ENCODE results near the gene RASIP1. TPM values are rescaled to one million over a fixed set of nuclear protein-coding genes. Genes with fewer than 3 reads are reported as not detected.
A peak's percentile ranks its signal among the peaks of the same experiment; 100 is the strongest.

The RASIP1 gene
- total RNA-seq, 2 donors from 2014 or later: 0.19 to 0.67 TPM

GRCh38 chr19:48749571-48750198 lies 9.3 kb upstream of the RASIP1 start:
- Mint-ChIP-seq H3K27ac (no peak overlapping the region), H3K9me3 (no peaks in the 10 kb centered on the region), H3K36me3 (ENCODE audit: low read depth) (no peaks in the 10 kb centered on the region), H3K4me1 (peaks cover 14% of the 10 kb centered on the region), H3K4me3 (no peak overlapping the region), H3K27me3 (peaks cover 15% of the 10 kb centered on the region)
- no peak for ATAC-seq (replicated peaks)

- peak within 1 kb of the TSS; percentile 50 for H3K27ac Mint-ChIP-seq
- H3K4me1 Mint-ChIP-seq: peaks cover 6% of the 10 kb centered on the region
- peak; percentile 87 for ATAC-seq (replicated peaks)
- H3K27me3 Mint-ChIP-seq: peaks cover 5% of the 10 kb centered on the region
- no peaks in the 10 kb centered on the region for H3K9me3 Mint-ChIP-seq
- peak within 1 kb of the TSS; percentile 57 for H3K4me3 Mint-ChIP-seq
- no peaks in the 10 kb centered on the region for H3K36me3 Mint-ChIP-seq (ENCODE audit: low read depth)
Measured at GRCh38 chr19:48746738-48747575, 6.5 kb upstream of the RASIP1 start, which contains the start of gene IZUMO1. Gene IZUMO1, minus strand, starts transcription at chr19:48746909. Its CDS starts 1,050 bp downstream, at chr19:48745859.

GRCh38 chr19:48746110-48746509 lies 5.7 kb upstream of the RASIP1 start:
- peaks cover 6% of the 10 kb centered on the region for H3K4me1 Mint-ChIP-seq
- H3K27me3 Mint-ChIP-seq: peaks cover 5% of the 10 kb centered on the region
- H3K27ac Mint-ChIP-seq: no peak overlapping the region
- ATAC-seq (replicated peaks): no peak
- H3K36me3 Mint-ChIP-seq (ENCODE audit: low read depth): no peaks in the 10 kb centered on the region
- peak overlapping the region; percentile 57 for H3K4me3 Mint-ChIP-seq
- H3K9me3 Mint-ChIP-seq: no peaks in the 10 kb centered on the region

GRCh38 chr19:48745208-48745995 lies 5.0 kb upstream of the RASIP1 start:
- no peaks in the 10 kb centered on the region for H3K9me3 Mint-ChIP-seq
- no peaks in the 10 kb centered on the region for H3K36me3 Mint-ChIP-seq (ENCODE audit: low read depth)
- peak; percentile 68 for ATAC-seq (replicated peaks)
- H3K27me3 Mint-ChIP-seq: peaks cover 5% of the 10 kb centered on the region
- H3K4me1 Mint-ChIP-seq: peaks cover 6% of the 10 kb centered on the region
- no peak overlapping the region for H3K27ac Mint-ChIP-seq
- H3K4me3 Mint-ChIP-seq: peak overlapping the region; percentile 57

- H3K4me1 Mint-ChIP-seq: peaks cover 10% of the 10 kb centered on the region
- no peak overlapping the region for H3K27ac Mint-ChIP-seq
- H3K9me3 Mint-ChIP-seq: no peaks in the 10 kb centered on the region
- H3K4me3 Mint-ChIP-seq: no peak overlapping the region
- H3K36me3 Mint-ChIP-seq (ENCODE audit: low read depth): no peaks in the 10 kb centered on the region
- ATAC-seq (replicated peaks): no peak
- H3K27me3 Mint-ChIP-seq: peaks cover 5% of the 10 kb centered on the region
Measured at GRCh38 chr19:48742096-48742495, 1.7 kb upstream of the RASIP1 start.

- peaks cover 4% of the 10 kb centered on the region for H3K27me3 Mint-ChIP-seq
- no peak overlapping the region for H3K27ac Mint-ChIP-seq
- no peak overlapping the region for H3K4me3 Mint-ChIP-seq
- peaks cover 9% of the 10 kb centered on the region for H3K4me1 Mint-ChIP-seq
- no peak for ATAC-seq (replicated peaks)
- no peaks in the 10 kb centered on the region for H3K36me3 Mint-ChIP-seq (ENCODE audit: low read depth)
- no peaks in the 10 kb centered on the region for H3K9me3 Mint-ChIP-seq
Measured at GRCh38 chr19:48741129-48741999, 954 bp upstream of the RASIP1 start.

GRCh38 chr19:48739404-48740163 lies 826 bp downstream of the RASIP1 start:
- Mint-ChIP-seq H3K9me3 (no peaks in the 10 kb centered on the region), H3K27ac (no peak overlapping the region), H3K36me3 (ENCODE audit: low read depth) (no peaks in the 10 kb centered on the region), H3K27me3 (no peaks in the 10 kb centered on the region), H3K4me3 (peak overlapping the region; percentile 13), H3K4me1 (peaks cover 4% of the 10 kb centered on the region)
- no peak for ATAC-seq (replicated peaks)

- H3K4me1 Mint-ChIP-seq: peaks cover 4% of the 10 kb centered on the region
- no peaks in the 10 kb centered on the region for H3K9me3 Mint-ChIP-seq
- no peaks in the 10 kb centered on the region for H3K27me3 Mint-ChIP-seq
- H3K4me3 Mint-ChIP-seq: peak overlapping the region; percentile 75
- no peaks in the 10 kb centered on the region for H3K36me3 Mint-ChIP-seq (ENCODE audit: low read depth)
- H3K27ac Mint-ChIP-seq: no peak overlapping the region
- ATAC-seq (replicated peaks): peak; percentile 95
Measured at GRCh38 chr19:48738557-48739403, 1.6 kb downstream of the RASIP1 start.

- Mint-ChIP-seq H3K36me3 (ENCODE audit: low read depth) (no peaks in the 10 kb centered on the region), H3K27ac (no peak overlapping the region), H3K4me1 (peaks cover 4% of the 10 kb centered on the region), H3K27me3 (no peaks in the 10 kb centered on the region), H3K4me3 (peak overlapping the region; percentile 75), H3K9me3 (no peaks in the 10 kb centered on the region)
- no peak for ATAC-seq (replicated peaks)
Measured at GRCh38 chr19:48737360-48737998, 2.9 kb downstream of the RASIP1 start.

- H3K4me1 Mint-ChIP-seq: peaks cover 4% of the 10 kb centered on the region
- no peaks in the 10 kb centered on the region for H3K36me3 Mint-ChIP-seq (ENCODE audit: low read depth)
- H3K27me3 Mint-ChIP-seq: no peaks in the 10 kb centered on the region
- no peak overlapping the region for H3K27ac Mint-ChIP-seq
- no peak overlapping the region for H3K4me3 Mint-ChIP-seq
- H3K9me3 Mint-ChIP-seq: no peaks in the 10 kb centered on the region
- ATAC-seq (replicated peaks): no peak
Measured at GRCh38 chr19:48735031-48735615, 5.3 kb downstream of the RASIP1 start.

GRCh38 chr19:48734625-48735024 lies 5.8 kb downstream of the RASIP1 start:
- Mint-ChIP-seq H3K27me3 (no peaks in the 10 kb centered on the region), H3K4me3 (no peak overlapping the region), H3K9me3 (no peaks in the 10 kb centered on the region), H3K27ac (no peak overlapping the region), H3K36me3 (ENCODE audit: low read depth) (no peaks in the 10 kb centered on the region), H3K4me1 (peaks cover 4% of the 10 kb centered on the region)
- no peak for ATAC-seq (replicated peaks)

GRCh38 chr19:48731452-48731851 lies 9.0 kb downstream of the RASIP1 start:
- no peak for ATAC-seq (replicated peaks)
- Mint-ChIP-seq H3K27me3 (no peaks in the 10 kb centered on the region), H3K9me3 (peaks cover 3% of the 10 kb centered on the region), H3K36me3 (ENCODE audit: low read depth) (no peaks in the 10 kb centered on the region), H3K27ac (no peak overlapping the region), H3K4me1 (peaks cover 6% of the 10 kb centered on the region), H3K4me3 (no peak overlapping the region)
